ENCODE data around the gene ARMH1.

The ARMH1 gene

DNA sequence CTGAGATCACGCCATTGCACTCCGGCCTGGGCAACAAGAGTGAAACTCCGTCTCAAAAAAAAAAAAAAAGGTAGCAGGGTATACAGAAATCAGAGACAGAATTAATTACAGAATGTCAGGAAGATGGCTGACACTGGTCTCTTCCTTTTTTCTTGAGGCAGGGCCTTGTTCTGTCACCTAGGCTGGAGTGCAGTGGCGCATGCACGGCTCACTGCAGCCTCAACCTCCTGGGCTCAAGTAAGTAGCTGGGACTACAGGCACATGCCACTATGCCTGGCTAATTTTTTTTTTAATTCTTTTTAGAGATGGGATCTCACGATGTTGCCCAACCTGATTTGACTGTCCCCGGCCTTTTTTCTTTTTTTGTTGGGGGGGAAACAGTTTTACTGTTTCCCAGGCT lies 40.0 kb downstream of the ARMH1 start:
- H3K27me3 ChIP-seq (ENCODE audit: insufficient read depth, low read length, poor library complexity): no peaks in the 10 kb centered on the region
- 0 out of 2 replicates have a peak overlapping the region, but pooled peaks have one; percentile 14 for H3K9ac ChIP-seq (ENCODE audit: low read depth, low read length)
- peak overlapping the region; percentile 60; the same call in 1 of the 2 replicates for H3K4me2 ChIP-seq (ENCODE audit: insufficient read depth, low read length)
- no peak overlapping the region; the same call in 1 of the 2 replicates for H3K27ac ChIP-seq (ENCODE audit: low read length)
- DNase-seq (no peak), ATAC-seq (ENCODE audit: insufficient read depth, low read depth) (no peak)
- H3K9me3 ChIP-seq (ENCODE audit: insufficient read depth, low read length, severe bottlenecking): no peaks in the 10 kb centered on the region
- peaks cover 12% of the 10 kb centered on the region for H3K4me1 ChIP-seq (ENCODE audit: insufficient read depth, low read length)
- no peaks in the 10 kb centered on the region for H3K79me2 ChIP-seq (ENCODE audit: insufficient read depth, low read length)
- no peak overlapping the region for H3K4me3 ChIP-seq (ENCODE audit: low read depth in 1 of 2, low read length in 2 of 2)
- H2AFZ ChIP-seq (ENCODE audit: low read depth, low read length): peak overlapping the region; percentile 89
- no peak for TF ChIP-seq EZH2 (IDR thresholded peaks at IDR 0.05; ENCODE audit: borderline replicate concordance, low read depth, low read length, severe bottlenecking)
- TF ChIP-seq, protein P1, sequence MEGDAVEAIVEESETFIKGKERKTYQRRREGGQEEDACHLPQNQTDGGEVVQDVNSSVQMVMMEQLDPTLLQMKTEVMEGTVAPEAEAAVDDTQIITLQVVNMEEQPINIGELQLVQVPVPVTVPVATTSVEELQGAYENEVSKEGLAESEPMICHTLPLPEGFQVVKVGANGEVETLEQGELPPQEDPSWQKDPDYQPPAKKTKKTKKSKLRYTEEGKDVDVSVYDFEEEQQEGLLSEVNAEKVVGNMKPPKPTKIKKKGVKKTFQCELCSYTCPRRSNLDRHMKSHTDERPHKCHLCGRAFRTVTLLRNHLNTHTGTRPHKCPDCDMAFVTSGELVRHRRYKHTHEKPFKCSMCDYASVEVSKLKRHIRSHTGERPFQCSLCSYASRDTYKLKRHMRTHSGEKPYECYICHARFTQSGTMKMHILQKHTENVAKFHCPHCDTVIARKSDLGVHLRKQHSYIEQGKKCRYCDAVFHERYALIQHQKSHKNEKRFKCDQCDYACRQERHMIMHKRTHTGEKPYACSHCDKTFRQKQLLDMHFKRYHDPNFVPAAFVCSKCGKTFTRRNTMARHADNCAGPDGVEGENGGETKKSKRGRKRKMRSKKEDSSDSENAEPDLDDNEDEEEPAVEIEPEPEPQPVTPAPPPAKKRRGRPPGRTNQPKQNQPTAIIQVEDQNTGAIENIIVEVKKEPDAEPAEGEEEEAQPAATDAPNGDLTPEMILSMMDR (IDR thresholded peaks at IDR 0.05; ENCODE audit: borderline replicate concordance, extremely low read depth, low read length, poor library complexity, severe bottlenecking): no peak
- H4K20me1 ChIP-seq (ENCODE audit: insufficient read depth, low read length): no peaks in the 10 kb centered on the region
- H3K36me3 ChIP-seq (ENCODE audit: insufficient read depth, low read length): no peaks in the 10 kb centered on the region

- Histone ChIP-seq H3K4me3 (ENCODE audit: low read depth in 1 of 2, low read length in 2 of 2) (peak overlapping the region in 1 of 2 experiments; percentile 20; a peak in 1 of 4 replicates), H3K9me3 (ENCODE audit: insufficient read depth, low read length, severe bottlenecking) (no peaks in the 10 kb centered on the region), H3K79me2 (ENCODE audit: insufficient read depth, low read length) (no peaks in the 10 kb centered on the region), H3K4me2 (ENCODE audit: insufficient read depth, low read length) (peak overlapping the region; percentile 60; the same call in 1 of the 2 replicates), H4K20me1 (ENCODE audit: insufficient read depth, low read length) (no peaks in the 10 kb centered on the region), H3K4me1 (ENCODE audit: insufficient read depth, low read length) (peaks cover 13% of the 10 kb centered on the region), H3K9ac (ENCODE audit: low read depth, low read length) (0 out of 2 replicates have a peak overlapping the region, but pooled peaks have one; percentile 14), H3K27me3 (ENCODE audit: insufficient read depth, low read length, poor library complexity) (no peaks in the 10 kb centered on the region), H2AFZ (ENCODE audit: low read depth, low read length) (peak overlapping the region; percentile 89), H3K36me3 (ENCODE audit: insufficient read depth, low read length) (no peaks in the 10 kb centered on the region), H3K27ac (ENCODE audit: low read length) (no peak overlapping the region; the same call in none of the 2 replicates)
- TF ChIP-seq, protein P1 (IDR thresholded peaks at IDR 0.05; ENCODE audit: borderline replicate concordance, extremely low read depth, low read length, poor library complexity, severe bottlenecking): peak; percentile 97
- TF ChIP-seq EZH2 (IDR thresholded peaks at IDR 0.05; ENCODE audit: borderline replicate concordance, low read depth, low read length, severe bottlenecking): no peak
- DNase-seq: peak; percentile 81
- peak; percentile 89 for ATAC-seq (ENCODE audit: insufficient read depth, low read depth)
Measured at GRCh38 chr1:44714944-44715571, 40.5 kb downstream of the ARMH1 start.

DNA sequence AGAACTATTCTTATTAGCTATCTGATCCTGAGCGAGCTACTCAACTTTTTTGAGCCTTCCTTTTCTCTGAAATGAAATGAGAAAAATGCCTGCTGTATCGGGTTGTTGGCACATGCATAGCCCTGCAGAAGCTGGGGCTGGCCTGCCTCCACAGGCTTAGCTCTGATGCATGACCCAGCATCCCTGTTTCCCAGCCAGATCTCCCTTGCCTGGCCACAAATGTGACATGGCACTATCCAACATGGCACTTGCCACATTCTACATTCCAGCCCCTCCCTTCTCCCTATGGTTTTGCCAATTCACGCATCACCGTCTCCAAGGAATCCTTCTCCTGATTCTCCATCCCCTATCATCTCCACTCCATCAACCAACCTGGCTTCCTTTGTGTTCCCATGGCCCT lies 42.6 kb downstream of the ARMH1 start:
- no peak overlapping the region for H3K4me2 ChIP-seq (ENCODE audit: insufficient read depth, low read length)
- H3K79me2 ChIP-seq (ENCODE audit: insufficient read depth, low read length): no peaks in the 10 kb centered on the region
- H2AFZ ChIP-seq (ENCODE audit: low read depth, low read length): no peak overlapping the region
- H3K36me3 ChIP-seq (ENCODE audit: insufficient read depth, low read length): no peaks in the 10 kb centered on the region
- H3K9ac ChIP-seq (ENCODE audit: low read depth, low read length): no peak overlapping the region
- H3K4me3 ChIP-seq (ENCODE audit: low read depth in 1 of 2, low read length in 2 of 2): no peak overlapping the region
- TF ChIP-seq, protein P1 (IDR thresholded peaks at IDR 0.05; ENCODE audit: borderline replicate concordance, extremely low read depth, low read length, poor library complexity, severe bottlenecking): no peak
- TF ChIP-seq EZH2 (IDR thresholded peaks at IDR 0.05; ENCODE audit: borderline replicate concordance, low read depth, low read length, severe bottlenecking): no peak
- H3K4me1 ChIP-seq (ENCODE audit: insufficient read depth, low read length): peaks cover 13% of the 10 kb centered on the region
- no peaks in the 10 kb centered on the region for H3K27me3 ChIP-seq (ENCODE audit: insufficient read depth, low read length, poor library complexity)
- no peaks in the 10 kb centered on the region for H4K20me1 ChIP-seq (ENCODE audit: insufficient read depth, low read length)
- H3K27ac ChIP-seq (ENCODE audit: low read length): no peak overlapping the region
- DNase-seq (no peak), ATAC-seq (ENCODE audit: insufficient read depth, low read depth) (no peak)
- H3K9me3 ChIP-seq (ENCODE audit: insufficient read depth, low read length, severe bottlenecking): no peaks in the 10 kb centered on the region

Data from DND-41 (cell line).